SH-SY5Y (cell line): ENCODE measurements around the gene EMX2.

ENCODE experiments used
- GATA2 ChIP-seq: IDR thresholded peaks from 2 replicates; pipeline ENCODE4 v1.6.1; 2011; ENCODE audit warnings: mild to moderate bottlenecking, low read depth, low read length
- GATA3 ChIP-seq: IDR thresholded peaks from 2 replicates; pipeline ENCODE4 v1.6.1; 2011; ENCODE audit warnings: low read depth, mild to moderate bottlenecking, low read length, moderate library complexity

GRCh38 chr10:117497736-117498135, 44.8 kb upstream of the EMX2 start:
- TF ChIP-seq GATA3 (no peak), GATA2 (no peak)
